Tibial artery (tissue), 4 donors: ENCODE measurements around the gene C1QTNF12.
A peak's percentile ranks its signal among the peaks of the same experiment; 100 is the strongest.

ENCODE experiments used
- DNase-seq, 2 donors: peaks; one replicate each; pipeline ENCODE4 v3.0.0-alpha.2; 2019
- H3K27ac ChIP-seq, 2 donors: fragments of 200-600 bp; sonication (generic) in 1 of 2; 1 replicate in 1 of 2; 2 replicates in 1 of 2; pipeline ENCODE4 v1.5.1; 2018 to 2019; ENCODE audit warnings: mild to moderate bottlenecking in 1 of 2
- H3K27me3 ChIP-seq, 2 donors: fragments of 200-600 bp; sonication (generic) in 1 of 2; one replicate each; pipeline versions ENCODE4 v1.5.1 to v1.6.0; 2016 to 2019
- H3K36me3 ChIP-seq, 3 donors: fragments of 200-600 bp; sonication (generic) in 2 of 3; one replicate each; pipeline ENCODE4 v1.5.1; 2016 to 2019; ENCODE audit warnings: mild to moderate bottlenecking in 2 of 3
- H3K4me1 ChIP-seq, 4 donors: fragments of 200-600 bp; sonication (generic) in 2 of 4; 1 replicate in 3 of 4; 2 replicates in 1 of 4; pipeline ENCODE4 v1.5.1; 2016 to 2019
- H3K4me3 ChIP-seq, 2 donors: fragments of 200-600 bp; sonication (generic) in 1 of 2; 1 replicate in 1 of 2; 2 replicates in 1 of 2; pipeline ENCODE4 v1.5.1; 2018 to 2019; ENCODE audit warnings: mild to moderate bottlenecking in 2 of 2
- H3K9me3 ChIP-seq, 3 donors: fragments of 200-600 bp; sonication (generic) in 1 of 3; one replicate each; pipeline ENCODE4 v1.5.1; 2016 to 2019
- CTCF ChIP-seq, 2 experiments: fragments of 200-600 bp in 1 of 2; fragments of 450-650 bp in 1 of 2; IDR thresholded peaks; one replicate each; pipeline ENCODE4 v1.5.1; 2017 to 2019; ENCODE audit warnings: antibody characterized with exemption in 2 of 2, mild to moderate bottlenecking in 1 of 2, moderate library complexity in 1 of 2
- intact Hi-C: fragments of 100-400 bp; cut with DNase I; formaldehyde crosslinking; loops from one replicate; pipeline ENCODE4 v1.15.0; 2023; ENCODE audit warnings: low total_unique reads

Gene C1QTNF12

GRCh38 chr1:1279028-1279427 lies 32.5 kb upstream of the C1QTNF12 start:
- intact Hi-C loops: no loop called here
- Histone ChIP-seq H3K9me3 (no peaks in the 10 kb centered on the region), H3K27me3 (peaks cover 0 to 4% of the 10 kb centered on the region in 2 donors), H3K27ac (no peak overlapping the region), H3K4me1 (peaks cover 0 to 27% (median 8%) of the 10 kb centered on the region in 4 donors), H3K36me3 (no peaks in the 10 kb centered on the region), H3K4me3 (no peak overlapping the region)
- TF ChIP-seq CTCF (IDR thresholded peaks at IDR 0.05): no peak
- DNase-seq: no peak

GRCh38 chr1:1278620-1279019 lies 32.1 kb upstream of the C1QTNF12 start:
- Histone ChIP-seq H3K27ac (no peak overlapping the region), H3K4me1 (peaks cover 0 to 26% (median 8%) of the 10 kb centered on the region in 4 donors), H3K27me3 (peaks cover 0 to 2% of the 10 kb centered on the region in 2 donors), H3K36me3 (no peaks in the 10 kb centered on the region), H3K4me3 (no peak overlapping the region), H3K9me3 (no peaks in the 10 kb centered on the region)
- intact Hi-C loops: no loop called here
- TF ChIP-seq CTCF (IDR thresholded peaks at IDR 0.05): no peak
- no peak for DNase-seq

GRCh38 chr1:1275836-1276235 lies 29.3 kb upstream of the C1QTNF12 start:
- Histone ChIP-seq H3K27me3 (no peaks in the 10 kb centered on the region), H3K36me3 (no peaks in the 10 kb centered on the region), H3K4me3 (no peak overlapping the region), H3K9me3 (no peaks in the 10 kb centered on the region), H3K27ac (no peak overlapping the region), H3K4me1 (peaks cover 4 to 37% (median 28%) of the 10 kb centered on the region in 4 donors)
- no peak for DNase-seq
- TF ChIP-seq CTCF (IDR thresholded peaks at IDR 0.05): no peak
- intact Hi-C loops: no loop called here

GRCh38 chr1:1274931-1275431 lies 28.5 kb upstream of the C1QTNF12 start:
- DNase-seq: no peak
- TF ChIP-seq CTCF (IDR thresholded peaks at IDR 0.05): no peak
- H3K36me3 ChIP-seq: no peaks in the 10 kb centered on the region
- no peaks in the 10 kb centered on the region for H3K27me3 ChIP-seq
- H3K27ac ChIP-seq: peak overlapping the region in 1 of 2 donors; percentile 76
- peaks cover 4 to 45% (median 36%) of the 10 kb centered on the region in 4 donors for H3K4me1 ChIP-seq
- H3K9me3 ChIP-seq: no peaks in the 10 kb centered on the region
- peak overlapping the region; percentile 80 to 86 for H3K4me3 ChIP-seq
- intact Hi-C loops: no loop called here

GRCh38 chr1:1274299-1274930 lies 27.9 kb upstream of the C1QTNF12 start:
- peak overlapping the region; percentile 80 to 86 for H3K4me3 ChIP-seq
- peaks cover 4 to 49% (median 41%) of the 10 kb centered on the region in 4 donors for H3K4me1 ChIP-seq
- no peaks in the 10 kb centered on the region for H3K36me3 ChIP-seq
- H3K27me3 ChIP-seq: no peaks in the 10 kb centered on the region
- TF ChIP-seq CTCF (IDR thresholded peaks at IDR 0.05): no peak
- peak overlapping the region; percentile 76 to 78 for H3K27ac ChIP-seq
- no peak for DNase-seq
- H3K9me3 ChIP-seq: no peaks in the 10 kb centered on the region
- intact Hi-C loops: no loop called here
